NCI-H345 treated with DMSO at 0.1 percent for 48 hours (cell line): ENCODE measurements around the gene B3GALT4.
"Not testable (repeated sequence)": the region's sequence is repeated elsewhere in the genome, so short reads cannot be mapped to it uniquely, and the experiment has no call there.

Source experiments
- DNase-seq: peaks from one replicate; lab custom pipeline; 2025; ENCODE audit not compliant: unreplicated experiment; lab: John Stamatoyannopoulos, UW

B3GALT4 gene

DNA sequence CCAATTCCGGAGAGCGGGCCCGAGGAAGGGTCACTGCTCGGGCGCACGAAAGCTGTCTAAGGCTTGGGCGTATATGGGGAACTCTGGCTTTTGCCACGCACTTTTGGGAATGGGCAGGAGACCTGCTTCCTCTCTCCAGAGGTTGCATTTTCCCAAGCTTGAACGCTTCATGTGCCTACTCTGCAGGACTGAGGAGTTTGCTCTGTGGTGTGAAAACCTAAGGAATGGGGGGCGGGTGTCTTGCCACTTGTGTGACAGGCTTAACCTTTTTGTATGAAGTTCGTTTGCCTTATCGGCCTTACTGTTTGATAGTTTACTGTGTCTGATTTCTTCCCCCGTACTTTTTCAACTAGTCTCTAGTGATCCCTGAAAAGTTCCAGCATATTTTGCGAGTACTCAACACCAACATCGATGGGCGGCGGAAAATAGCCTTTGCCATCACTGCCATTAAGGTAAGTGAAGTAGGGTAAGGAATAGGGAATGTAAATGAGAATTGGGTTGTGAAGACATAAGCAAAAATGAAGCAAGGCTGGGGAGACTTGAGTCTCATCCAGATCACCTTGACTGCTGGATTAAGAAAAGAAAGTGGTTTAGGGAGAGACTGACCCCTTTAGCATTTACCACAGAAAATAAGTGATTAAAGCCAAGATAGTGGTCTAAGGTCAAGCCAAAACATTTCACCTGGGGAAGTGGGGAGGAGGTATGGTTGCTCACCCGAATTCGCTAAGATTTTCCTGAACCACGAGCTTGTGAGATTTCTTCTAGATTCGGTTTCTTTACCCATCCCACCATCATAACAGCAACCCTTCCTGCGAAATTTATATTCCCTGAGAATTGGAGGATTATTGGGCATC is 4.4 kb upstream of the B3GALT4 start:
- DNase-seq, result no peak

GRCh38 chr6:33273129-33273923 is 3.6 kb upstream of the B3GALT4 start:
- no peak for DNase-seq

DNA sequence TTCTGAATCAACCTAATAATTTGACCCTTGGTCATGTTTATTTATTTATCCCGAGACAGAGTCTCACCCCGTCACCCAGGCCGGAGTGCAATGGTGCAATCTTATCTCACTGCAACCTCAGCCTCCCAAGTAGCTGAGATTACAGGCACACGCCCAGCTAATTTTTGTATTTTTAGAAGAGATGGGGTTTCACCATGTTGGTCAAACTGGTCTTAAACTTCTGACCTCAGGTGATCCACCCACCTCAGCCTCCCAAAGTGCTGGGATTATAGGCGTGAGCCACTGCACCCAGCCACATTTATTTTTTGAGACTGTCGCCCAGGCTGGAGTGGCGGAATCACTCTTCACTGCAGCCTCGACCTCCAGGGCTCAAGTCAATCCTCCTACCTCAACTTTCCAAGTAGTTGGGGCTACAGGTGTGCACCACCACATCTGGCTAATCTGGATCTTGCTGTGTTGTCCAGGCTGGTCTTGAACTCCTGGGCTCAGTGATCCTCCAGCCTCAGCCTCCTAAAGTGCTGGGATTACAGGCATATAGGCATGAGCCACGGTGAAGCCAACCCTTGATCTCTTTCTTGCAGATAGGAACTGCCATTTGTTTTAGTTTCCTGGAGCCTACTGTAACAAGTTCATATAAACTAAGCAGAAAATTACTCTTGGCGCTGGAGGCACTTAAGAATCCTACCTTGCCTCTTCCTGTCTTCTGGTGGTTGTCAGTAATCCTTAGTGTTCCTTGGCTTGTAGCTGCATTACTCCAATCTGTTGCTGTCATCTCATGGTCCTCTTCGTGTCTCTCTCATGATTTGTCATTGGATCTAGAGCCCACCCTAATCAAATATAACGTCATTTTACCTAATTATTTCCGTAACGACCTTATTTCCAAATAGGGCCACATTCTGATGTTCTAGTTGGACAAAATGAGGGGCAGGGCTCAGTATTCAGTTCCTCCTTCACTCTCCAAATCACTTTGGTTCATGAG is 2.7 kb upstream of the B3GALT4 start:
- no peak for DNase-seq

GRCh38 chr6:33275795-33276580 is 935 bp upstream of the B3GALT4 start:
- not testable (repeated sequence) for DNase-seq

- no peak for DNase-seq
Observed at GRCh38 chr6:33276581-33276863, 401 bp upstream of the B3GALT4 start.

GRCh38 chr6:33277663-33278391 is 904 bp downstream of the B3GALT4 start:
- no peak for DNase-seq

DNA sequence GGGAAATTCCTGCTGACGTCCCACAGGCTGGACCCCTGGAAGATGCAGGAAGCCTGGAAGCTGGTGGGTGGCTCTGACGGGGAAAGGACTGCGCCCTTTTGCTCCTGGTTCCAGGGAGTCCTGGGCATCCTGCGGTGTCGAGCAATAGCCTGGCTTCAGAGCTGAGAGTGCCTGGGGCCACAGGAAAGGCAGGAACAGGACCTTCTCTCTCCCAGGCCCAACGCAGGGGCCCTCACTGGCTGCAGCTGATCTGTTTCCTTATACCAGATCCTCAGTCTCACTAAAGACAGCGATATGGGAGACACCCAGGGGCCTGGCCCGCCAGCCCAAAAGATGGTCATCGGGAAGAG is 1.4 kb downstream of the B3GALT4 start:
- no peak for DNase-seq

- DNase-seq, result no peak
Observed at GRCh38 chr6:33278810-33279209, 1.9 kb downstream of the B3GALT4 start.

GRCh38 chr6:33279257-33279695 is 2.4 kb downstream of the B3GALT4 start:
- DNase-seq, result no peak

DNA sequence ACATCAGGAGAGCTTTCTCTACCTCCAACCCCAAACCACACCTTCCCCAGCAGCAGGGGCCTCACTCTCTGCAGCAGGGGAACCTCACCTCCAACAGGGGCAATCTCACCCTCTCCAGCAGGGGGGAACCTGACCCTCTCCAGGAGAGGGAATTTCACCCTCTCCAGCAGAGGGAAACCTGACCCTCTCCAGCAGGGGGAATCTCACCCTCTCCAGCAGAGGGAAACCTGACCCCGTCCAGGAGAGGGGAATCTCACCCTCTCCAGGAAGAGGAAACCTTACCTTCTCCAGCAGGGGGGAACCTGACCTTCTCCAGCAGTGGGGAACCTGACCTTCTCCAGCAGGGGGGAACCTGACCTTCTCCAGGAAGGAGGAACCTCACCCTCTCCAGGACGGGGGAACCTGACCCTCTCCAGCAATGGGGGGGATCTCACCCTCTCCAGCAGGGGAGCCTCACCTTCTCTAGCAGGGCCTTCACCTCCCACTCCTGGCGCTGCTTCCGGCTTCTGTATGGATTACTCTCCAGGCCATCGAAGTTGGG is 3.1 kb downstream of the B3GALT4 start:
- DNase-seq, result no peak

- DNase-seq, result no peak
Observed at GRCh38 chr6:33280539-33280938, 3.6 kb downstream of the B3GALT4 start.

DNA sequence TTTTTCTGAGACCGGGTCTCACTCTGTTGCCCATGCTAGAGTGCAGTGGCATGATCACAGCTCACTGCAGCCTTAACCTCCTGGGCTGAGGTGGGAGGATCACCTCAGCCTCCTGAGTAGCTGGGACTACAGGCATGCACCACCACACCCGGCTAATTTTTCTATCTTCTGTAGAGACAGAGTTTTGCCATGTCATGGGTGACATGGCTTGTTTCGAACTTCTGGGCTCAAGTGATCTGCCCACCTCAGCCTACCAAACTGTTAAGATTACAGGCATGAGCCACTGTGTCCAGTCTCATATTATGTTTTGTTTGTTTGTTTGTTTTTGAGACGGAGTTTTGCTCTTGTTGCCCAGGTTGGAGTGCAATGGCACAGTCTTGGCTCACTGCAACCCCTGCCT is 8.3 kb downstream of the B3GALT4 start:
- DNase-seq, result not testable (repeated sequence)

DNA sequence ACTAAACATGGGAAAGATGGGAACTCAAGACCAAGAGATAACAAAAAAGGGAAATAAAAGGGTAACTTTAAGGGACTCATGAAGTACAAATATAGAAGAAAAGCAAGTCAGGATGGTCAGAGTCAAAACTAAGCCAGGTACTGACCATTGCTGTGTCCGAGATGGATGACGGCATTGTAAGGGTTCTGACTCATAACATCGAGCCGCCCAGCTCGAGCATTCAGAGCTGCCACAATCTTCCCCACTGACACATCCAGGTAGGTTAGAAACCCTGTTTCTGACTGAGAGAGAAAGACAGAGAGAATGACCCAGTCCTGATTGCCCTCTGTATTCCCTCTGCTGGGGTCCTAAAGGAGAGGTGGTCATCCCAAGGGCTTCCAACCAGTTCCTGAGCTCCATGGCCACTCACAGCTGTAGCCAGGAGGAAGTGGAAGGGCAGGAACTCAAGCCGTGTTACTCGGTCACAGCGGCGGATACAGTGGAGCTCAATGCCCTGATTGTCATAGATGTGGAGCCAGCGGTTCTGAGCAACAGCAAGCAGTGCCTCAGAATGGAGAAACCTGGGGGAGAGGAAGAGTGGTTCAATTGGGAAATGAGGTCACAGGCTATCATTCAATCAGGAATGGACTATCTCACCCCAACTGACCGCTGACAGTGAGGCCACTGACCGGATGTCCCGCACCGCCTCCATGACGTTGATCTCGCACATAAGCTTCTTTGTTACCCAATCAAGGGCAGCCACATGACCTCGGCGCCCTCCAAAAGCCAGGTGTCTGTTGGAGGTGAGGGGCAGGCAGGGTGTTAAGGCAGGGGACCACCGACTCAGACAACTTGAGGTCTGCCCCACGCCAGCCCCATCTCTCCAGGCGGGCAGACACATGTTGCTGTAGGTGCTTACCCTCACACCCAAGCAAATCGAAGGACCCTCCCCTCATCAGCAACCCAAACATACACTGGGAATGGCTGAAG is 10.3 kb downstream of the B3GALT4 start:
- DNase-seq, result no peak

GRCh38 chr6:33288141-33288920 is 11.4 kb downstream of the B3GALT4 start:
- no peak for DNase-seq

GRCh38 chr6:33288921-33289783 is 12.2 kb downstream of the B3GALT4 start, which contains the start of the genes PFDN6 and WDR46:
TSS of gene PFDN6 (plus strand) at chr6:33289601. CDS start at chr6:33289857, 256 bp downstream.
TSS of gene WDR46 (minus strand) at chr6:33289239. CDS start at chr6:33289170, 69 bp downstream.
- DNase-seq, result peak; percentile 97

DNA sequence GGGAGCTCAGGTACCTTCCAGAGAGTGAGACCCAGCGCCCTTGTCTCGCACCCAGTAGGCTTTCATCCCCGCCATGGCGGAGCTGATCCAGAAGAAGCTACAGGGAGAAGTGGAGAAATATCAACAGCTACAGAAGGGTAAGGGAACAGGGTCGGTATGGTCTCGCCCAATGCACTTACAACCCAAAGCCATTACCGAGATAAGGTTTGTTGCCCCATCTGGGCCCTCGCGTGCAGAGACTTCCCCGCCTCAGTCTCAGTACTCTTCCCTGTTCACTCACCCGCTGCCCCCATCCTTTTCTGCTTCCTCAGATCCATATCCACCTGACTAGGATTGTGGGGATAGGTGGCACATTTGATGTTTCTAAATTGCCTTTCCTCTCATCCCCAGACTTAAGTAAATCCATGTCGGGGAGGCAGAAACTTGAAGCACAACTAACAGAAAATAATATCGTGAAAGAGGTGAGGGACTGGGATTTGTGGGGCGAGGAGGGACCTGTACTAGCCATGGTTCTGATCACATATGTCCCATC is 12.9 kb downstream of the B3GALT4 start:
- no peak for DNase-seq
